ENCODE data around the gene DAPK3.
A peak's percentile ranks its signal among the peaks of the same experiment; 100 is the strongest.
"Not testable (repeated sequence)": the region's sequence is repeated elsewhere in the genome, so short reads cannot be mapped to it uniquely, and the experiment has no call there.

DAPK3 gene

GRCh38 chr19:3970808-3971598 is at the start of gene DAPK3:
DAPK3 (minus strand) TSS chr19:3971099; CDS start chr19:3969735, 1,364 bp downstream.
- peak; percentile 78 to 83 for DNase-seq (ENCODE audit: low read depth in 2 of 2)

GRCh38 chr19:4019578-4019977 is 48.7 kb upstream of the DAPK3 start:
- no peak for DNase-seq (ENCODE audit: low read depth in 2 of 2)

GRCh38 chr19:4018775-4019504 is 48.0 kb upstream of the DAPK3 start:
- DNase-seq (ENCODE audit: low read depth in 2 of 2) = no peak

- DNase-seq (ENCODE audit: low read depth in 2 of 2) = no peak
Measured at GRCh38 chr19:4018140-4018613, 47.3 kb upstream of the DAPK3 start.

GRCh38 chr19:4016903-4017638 is 46.2 kb upstream of the DAPK3 start:
- DNase-seq (ENCODE audit: low read depth in 2 of 2) = no peak

GRCh38 chr19:4016486-4016885 is 45.6 kb upstream of the DAPK3 start:
- DNase-seq (ENCODE audit: low read depth in 2 of 2) = no peak

- no peak for DNase-seq (ENCODE audit: low read depth in 2 of 2)
Measured at GRCh38 chr19:4015705-4016402, 45.0 kb upstream of the DAPK3 start.

GRCh38 chr19:4014541-4015491 is 43.9 kb upstream of the DAPK3 start:
- no peak for DNase-seq (ENCODE audit: low read depth in 2 of 2)

GRCh38 chr19:4013886-4014540 is 43.1 kb upstream of the DAPK3 start:
- DNase-seq (ENCODE audit: low read depth in 2 of 2) = no peak

- no peak for DNase-seq (ENCODE audit: low read depth in 2 of 2)
Measured at GRCh38 chr19:4012975-4013634, 42.2 kb upstream of the DAPK3 start.

- DNase-seq (ENCODE audit: low read depth in 2 of 2) = no peak
Measured at GRCh38 chr19:4012092-4012974, 41.4 kb upstream of the DAPK3 start.

- DNase-seq (ENCODE audit: low read depth in 2 of 2) = not testable (repeated sequence)
Measured at GRCh38 chr19:4011430-4011829, 40.5 kb upstream of the DAPK3 start.

GRCh38 chr19:4010808-4011110 is 39.9 kb upstream of the DAPK3 start:
- DNase-seq (ENCODE audit: low read depth in 2 of 2) = no peak

GRCh38 chr19:4009990-4010807 is 39.3 kb upstream of the DAPK3 start:
- DNase-seq (ENCODE audit: low read depth in 2 of 2) = no peak

- no peak for DNase-seq (ENCODE audit: low read depth in 2 of 2)
Measured at GRCh38 chr19:4007836-4008539, 37.1 kb upstream of the DAPK3 start.

- DNase-seq (ENCODE audit: low read depth in 2 of 2) = peak; percentile 89 to 93
Measured at GRCh38 chr19:4007021-4007835, 36.3 kb upstream of the DAPK3 start, which contains the start of gene PIAS4. PIAS4 (plus strand) TSS chr19:4007736; CDS start chr19:4007761, 25 bp downstream.
